Kidney epithelial cell (primary cell): Measurements from ENCODE around the gene CRYM. TPM values are rescaled to one million over a fixed set of nuclear protein-coding genes. Genes with fewer than 3 reads are reported as not detected.

Source experiments
- DNase-seq: peaks from one replicate; pipeline ENCODE4 v3.0.0-alpha.2; 2010; ENCODE audit warnings: low read depth
- H3K27me3 ChIP-seq: 2 replicates; pipeline ENCODE4 v1.6.0; 2011; ENCODE audit warnings: low read length; ENCODE audit not compliant: control insufficient read depth, insufficient read depth
- H3K36me3 ChIP-seq: 2 replicates; pipeline ENCODE4 v1.5.1; 2011; ENCODE audit warnings: low read length; ENCODE audit not compliant: control insufficient read depth, insufficient read depth
- H3K4me3 ChIP-seq: 2 replicates; pipeline ENCODE4 v1.5.1; 2011; ENCODE audit warnings: low read depth, mild to moderate bottlenecking, control low read depth, low read length
- CTCF ChIP-seq: IDR thresholded peaks from 2 replicates; pipeline ENCODE4 v1.5.1; 2011; ENCODE audit warnings: mild to moderate bottlenecking, moderate library complexity, low read length, control low read depth, inconsistent platforms; ENCODE audit not compliant: insufficient read depth, poor library complexity, severe bottlenecking
- total RNA-seq: library from RNA; depleted of rRNA; stranded (reverse); fragments of >200 nt; gene quantifications from 2 replicates; pipeline ENCODE4 v1.2.3, GENCODE V29; 2015

CRYM gene
- total RNA-seq, 1 donor from 2014 or later: 2.0 TPM

GRCh38 chr16:21264571-21265036, 13.5 kb downstream of the CRYM start:
- no peak for DNase-seq
- TF ChIP-seq CTCF: no peak
- Histone ChIP-seq H3K27me3 (no peaks in the 10 kb centered on the region), H3K4me3 (no peak overlapping the region), H3K36me3 (no peaks in the 10 kb centered on the region)

GRCh38 chr16:21263640-21264570, 14.2 kb downstream of the CRYM start:
- DNase-seq: peak; percentile 34
- Histone ChIP-seq H3K4me3 (no peak overlapping the region), H3K27me3 (no peaks in the 10 kb centered on the region), H3K36me3 (no peaks in the 10 kb centered on the region)
- no peak for TF ChIP-seq CTCF

GRCh38 chr16:21262779-21263639, 15.1 kb downstream of the CRYM start:
- Histone ChIP-seq H3K36me3 (no peaks in the 10 kb centered on the region), H3K27me3 (no peaks in the 10 kb centered on the region), H3K4me3 (no peak overlapping the region)
- TF ChIP-seq CTCF: no peak
- DNase-seq: no peak

GRCh38 chr16:21260870-21261791, 17.0 kb downstream of the CRYM start:
- Histone ChIP-seq H3K27me3 (no peaks in the 10 kb centered on the region), H3K4me3 (no peak overlapping the region), H3K36me3 (no peaks in the 10 kb centered on the region)
- TF ChIP-seq CTCF: no peak
- DNase-seq: peak; percentile 96

- Histone ChIP-seq H3K36me3 (no peaks in the 10 kb centered on the region), H3K4me3 (no peak overlapping the region), H3K27me3 (no peaks in the 10 kb centered on the region)
- no peak for TF ChIP-seq CTCF
- no peak for DNase-seq
These were observed 20.8 kb downstream of the CRYM start for GRCh38 chr16:21257284-21257683.
